GM19035 (cell line): Measurements from ENCODE around the gene KANSL3.
A peak's percentile ranks its signal among the peaks of the same experiment; 100 is the strongest.
"Not testable (repeated sequence)": the region's sequence is repeated elsewhere in the genome, so short reads cannot be mapped to it uniquely, and the experiment has no call there.

Experiments
- ATAC-seq: cut with Tn5 transposase; IDR thresholded peaks from one replicate; pipeline ENCODE4 v1.9.1; 2021; ENCODE audit not compliant: unreplicated experiment

Gene KANSL3

DNA sequence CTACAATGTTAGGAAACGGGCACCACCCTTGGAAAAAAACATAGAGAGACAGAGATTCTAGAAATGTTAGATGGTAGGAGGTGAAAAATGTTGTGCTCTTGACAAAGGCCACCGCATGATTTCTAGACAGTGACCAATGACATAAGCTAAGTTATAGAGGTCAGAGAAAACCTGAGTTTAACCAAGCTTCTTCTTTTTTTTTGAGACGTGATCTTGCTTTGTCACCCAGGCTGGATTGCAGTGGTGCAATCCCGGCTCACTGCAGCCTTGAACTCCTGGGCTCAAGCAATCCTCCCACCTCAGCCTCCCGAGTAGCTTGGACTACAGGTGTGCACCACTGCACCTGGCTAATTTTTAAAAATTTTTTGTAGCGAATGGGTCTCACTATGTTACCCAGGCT, 17.4 kb upstream of the KANSL3 start:
- ATAC-seq: no peak

DNA sequence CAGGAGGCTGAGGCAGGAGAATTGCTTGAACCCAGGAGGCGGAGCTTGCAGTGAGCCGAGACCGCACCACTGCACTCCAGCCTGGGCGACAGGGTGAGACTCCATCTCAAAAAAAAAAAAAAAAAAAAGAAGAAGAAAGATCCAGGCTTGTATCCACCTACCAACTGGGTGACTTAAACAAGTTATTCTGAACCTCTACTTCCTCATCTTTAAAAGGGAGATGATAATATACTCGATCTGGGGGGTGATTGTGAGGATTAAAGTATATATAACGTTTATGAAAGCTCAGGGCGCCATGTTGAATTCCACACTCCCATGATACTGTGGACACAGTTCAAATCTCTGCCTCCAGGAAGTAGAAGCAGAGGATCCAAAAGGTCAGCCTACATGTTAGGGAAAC, 16.7 kb upstream of the KANSL3 start:
- not testable (repeated sequence) for ATAC-seq

DNA sequence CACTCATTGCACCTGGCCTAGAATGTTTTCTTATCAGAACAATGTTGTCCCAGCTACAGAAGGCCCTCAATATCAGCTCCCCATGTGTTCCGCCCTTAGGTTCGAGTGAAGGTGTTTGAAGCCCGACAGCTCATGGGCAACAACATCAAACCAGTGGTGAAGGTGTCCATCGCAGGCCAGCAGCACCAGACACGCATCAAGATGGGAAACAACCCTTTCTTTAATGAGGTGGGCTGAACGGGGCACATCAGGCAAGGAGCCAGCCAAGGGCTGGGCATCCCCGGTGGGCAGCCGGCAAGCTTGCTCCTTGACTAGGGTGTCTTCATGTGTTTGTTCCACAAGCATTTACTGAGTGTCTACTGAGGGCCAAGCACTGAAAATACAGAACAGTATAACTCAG, 13.7 kb upstream of the KANSL3 start:
- no peak for ATAC-seq

DNA sequence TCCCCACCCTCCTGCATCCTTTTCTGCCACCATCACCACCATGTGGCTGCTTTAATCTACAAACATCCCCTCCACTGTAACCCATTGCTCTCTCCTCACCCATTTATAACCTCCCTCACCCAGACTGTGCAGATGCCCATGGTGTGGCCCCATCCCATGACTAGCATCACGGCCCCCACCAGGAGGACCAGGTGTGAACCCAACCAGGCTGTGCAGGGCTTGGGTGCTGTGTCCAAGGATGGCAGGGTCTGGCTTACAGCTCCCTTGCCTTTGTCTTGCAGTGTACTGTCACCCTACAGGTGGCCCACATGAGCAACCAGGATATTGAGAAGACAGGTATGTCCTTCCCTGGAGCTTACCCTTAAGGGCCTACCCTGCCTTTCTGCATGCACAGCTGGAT, 11.2 kb upstream of the KANSL3 start:
- no peak for ATAC-seq

DNA sequence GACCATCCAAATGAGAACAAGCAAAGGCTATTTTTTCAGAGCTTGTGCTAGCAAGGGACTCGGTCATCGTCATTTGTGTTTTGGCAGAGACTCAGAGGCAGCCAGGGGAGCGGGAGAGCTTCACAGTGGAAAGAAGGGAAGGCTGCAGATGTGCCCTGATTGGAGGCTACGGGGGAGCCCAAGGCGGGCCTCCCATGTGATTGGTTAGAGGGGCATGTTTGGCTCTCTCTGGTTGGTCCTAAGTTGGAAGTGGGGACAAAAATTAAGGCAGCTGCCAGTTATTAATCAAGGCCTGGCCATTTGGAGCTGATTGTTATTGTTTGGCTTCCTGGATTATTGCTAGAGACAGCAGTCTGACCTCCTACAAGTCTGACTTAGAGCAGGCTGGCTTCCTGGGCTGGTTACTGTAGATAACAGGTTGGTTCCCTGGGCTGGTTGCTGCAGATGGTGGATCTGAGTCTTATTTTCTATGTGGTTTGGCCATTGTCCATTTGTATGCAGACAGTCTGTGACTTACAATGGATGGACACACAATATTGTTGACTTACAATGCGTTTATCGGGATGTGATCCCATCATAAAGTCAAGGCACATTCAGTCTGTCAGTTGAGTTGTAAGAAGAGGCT, 10.3 kb upstream of the KANSL3 start:
- no peak for ATAC-seq

DNA sequence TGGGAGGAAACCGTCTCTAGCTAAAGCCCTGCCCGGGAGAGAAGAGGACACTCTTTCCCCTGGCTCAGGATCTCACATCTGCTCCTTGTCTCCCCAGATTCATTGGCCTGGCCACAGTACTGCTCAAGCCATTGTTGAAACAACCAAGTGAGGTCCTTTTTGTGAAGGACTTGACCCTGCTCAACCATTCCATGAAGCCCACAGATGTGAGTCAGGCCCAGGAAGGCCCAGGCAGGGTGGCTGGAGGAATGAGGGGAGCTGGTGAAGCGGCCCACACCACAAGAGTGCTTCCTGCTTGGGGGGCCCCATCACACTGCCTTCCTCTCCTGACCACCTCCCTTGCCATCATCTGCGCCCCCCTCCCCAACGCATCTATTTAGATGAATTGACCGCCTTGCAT, 9.6 kb upstream of the KANSL3 start:
- no peak for ATAC-seq

DNA sequence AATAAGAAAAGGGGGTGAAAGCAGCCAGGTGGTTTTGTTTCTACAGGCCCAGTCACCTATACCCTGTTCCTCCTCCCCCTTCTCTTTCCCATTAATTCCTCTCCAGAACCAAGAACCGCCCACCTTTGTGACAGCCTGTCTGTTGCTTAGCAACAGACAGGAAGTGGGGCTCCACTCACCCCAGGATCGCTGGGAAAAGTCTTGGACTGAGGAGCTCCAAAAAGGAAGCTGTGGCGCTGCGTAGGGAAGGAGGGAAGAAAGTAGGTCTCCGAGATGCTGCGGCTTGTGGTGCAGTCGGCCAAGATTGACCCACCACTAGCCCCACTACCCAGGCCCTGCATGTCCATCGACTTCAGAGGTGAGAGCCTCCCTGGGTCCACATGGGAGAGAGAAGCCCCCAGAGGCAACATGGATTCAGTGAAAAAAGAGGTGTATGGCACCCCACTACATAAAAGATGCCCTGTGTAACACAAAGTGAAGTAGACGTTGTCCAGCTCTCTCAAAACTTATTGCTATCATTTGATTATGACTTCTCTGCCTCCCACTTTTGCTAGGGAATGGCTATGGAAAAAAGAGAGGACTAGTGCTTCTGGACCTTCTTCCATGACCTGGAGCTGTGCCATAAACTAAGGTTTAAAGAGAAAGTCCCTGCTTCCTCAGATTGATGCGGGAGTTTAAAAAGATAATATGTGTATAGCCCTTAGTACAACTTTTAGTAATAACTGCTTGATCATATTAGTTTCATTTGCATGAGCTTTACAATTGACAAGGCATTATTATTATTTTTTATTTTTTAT, 4.7 kb upstream of the KANSL3 start, which contains the start of gene FER1L5:
Gene FER1L5 (plus strand): TSS at position 201 of the 797 bp plus-strand sequence. CDS start 73 bp downstream, at position 274.
- no peak for ATAC-seq

DNA sequence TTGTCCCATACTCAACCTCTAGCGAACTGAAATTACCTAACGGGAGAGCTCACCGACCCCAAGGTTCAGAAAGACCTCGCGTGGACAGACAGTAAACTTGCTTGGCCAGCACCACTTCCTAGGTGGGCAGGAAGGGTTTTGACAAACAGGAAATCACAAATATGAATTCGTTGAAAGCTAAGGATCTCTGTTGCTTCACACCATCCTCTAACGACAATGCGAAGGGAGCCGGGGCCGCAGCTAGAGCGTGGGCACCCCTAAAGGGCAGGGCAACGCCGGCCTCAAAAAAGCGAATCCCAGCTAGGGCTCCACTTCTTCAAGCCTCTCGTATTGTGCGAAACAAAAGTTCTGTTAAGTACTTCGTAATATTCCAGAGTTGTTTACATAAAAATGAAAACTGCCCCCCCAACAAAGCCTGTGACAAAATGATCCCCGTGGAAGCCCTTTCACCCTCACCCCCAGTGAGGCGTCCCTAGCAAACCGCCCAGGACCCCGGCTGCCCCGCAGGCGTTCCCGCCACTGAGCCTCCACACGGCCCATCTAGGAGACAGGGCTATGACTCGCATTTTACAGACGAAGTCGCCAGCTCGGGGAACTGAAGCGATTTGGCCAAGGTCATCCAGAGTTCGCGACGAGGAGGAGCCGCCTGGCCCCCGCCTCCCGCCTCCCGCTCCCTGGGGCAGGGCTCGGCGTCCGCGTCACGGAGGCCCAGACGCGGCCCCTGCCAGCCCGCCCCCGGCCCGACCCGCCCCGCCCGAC, 548 bp downstream of the KANSL3 start:
- peak; percentile 59 for ATAC-seq

DNA sequence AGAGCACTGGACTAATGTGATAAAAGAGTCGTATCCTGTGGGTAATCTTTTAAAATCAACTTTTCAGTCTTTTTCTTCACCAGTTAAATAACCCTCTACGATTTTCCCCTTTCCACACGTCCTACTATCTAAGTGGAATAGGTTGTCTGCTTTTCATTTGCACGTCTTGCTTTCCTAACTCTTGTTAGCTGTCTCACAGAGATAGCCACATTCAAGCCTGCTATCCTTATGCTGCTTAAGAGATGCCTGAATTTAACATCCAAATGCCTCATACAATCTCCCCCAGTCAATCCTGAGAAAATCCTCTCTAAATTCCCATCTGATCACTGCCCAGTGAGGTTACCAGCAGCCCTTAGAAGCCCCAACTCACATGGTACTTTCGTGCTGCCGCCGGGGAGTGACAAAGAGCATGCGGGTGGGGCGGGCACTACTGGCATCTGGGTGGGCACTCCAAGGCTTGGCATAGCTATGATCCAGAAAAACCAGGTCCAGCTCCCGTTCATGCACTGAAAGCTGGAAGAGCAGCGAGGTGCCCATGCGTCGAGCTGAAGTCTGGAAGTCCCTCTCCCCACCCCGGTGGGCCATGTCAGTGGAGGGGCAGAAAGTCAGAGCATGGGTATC, 1.5 kb downstream of the KANSL3 start:
- ATAC-seq: no peak

DNA sequence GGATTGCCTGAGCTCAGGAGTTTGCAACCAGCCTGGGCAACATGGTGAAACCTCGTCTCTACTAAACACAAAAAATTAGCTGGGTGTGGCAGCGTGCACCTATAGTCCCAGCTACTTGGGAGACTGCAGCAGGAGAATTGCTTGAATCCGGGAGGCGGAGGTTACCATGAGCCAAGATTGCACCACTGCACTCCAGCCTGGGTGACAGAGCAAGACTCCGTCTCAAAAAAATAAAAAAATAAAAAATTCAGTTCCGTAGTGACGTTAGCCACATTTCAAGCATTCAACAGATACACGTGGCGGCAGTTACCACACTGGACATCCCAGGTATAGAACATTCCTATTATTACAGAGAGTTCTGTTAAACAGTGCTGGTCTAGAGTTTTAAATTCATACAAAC, 4.5 kb downstream of the KANSL3 start:
- no peak for ATAC-seq

DNA sequence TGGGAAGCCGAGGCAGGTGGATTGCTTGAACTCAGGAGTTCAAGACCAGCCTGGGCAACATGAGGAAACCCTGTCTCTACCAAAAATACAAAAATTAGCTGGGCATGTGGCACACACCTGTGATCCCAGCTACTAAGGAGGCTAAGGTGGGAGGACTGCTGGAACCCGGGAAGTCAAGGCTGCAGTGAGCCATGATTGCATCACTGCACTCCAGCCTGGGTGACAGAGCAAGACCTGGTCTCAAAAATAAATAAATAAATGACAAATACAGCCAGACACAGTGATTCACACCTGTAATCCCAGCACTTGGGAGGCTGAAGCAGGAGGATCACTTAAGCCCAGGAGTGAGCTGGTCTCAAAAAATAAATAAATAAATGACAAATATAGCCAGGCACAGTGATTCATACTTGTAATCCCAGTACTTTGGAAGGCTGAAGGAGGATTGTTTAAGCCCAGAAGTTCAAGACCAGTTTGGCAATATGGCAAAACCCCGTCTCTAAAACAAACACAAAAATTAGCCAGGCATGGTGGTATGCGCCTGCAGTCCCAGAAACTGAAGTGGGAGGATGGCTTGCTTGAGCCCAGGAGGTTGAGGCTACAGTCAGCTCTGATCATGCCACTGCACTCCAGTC, 6.2 kb downstream of the KANSL3 start:
- no peak for ATAC-seq

DNA sequence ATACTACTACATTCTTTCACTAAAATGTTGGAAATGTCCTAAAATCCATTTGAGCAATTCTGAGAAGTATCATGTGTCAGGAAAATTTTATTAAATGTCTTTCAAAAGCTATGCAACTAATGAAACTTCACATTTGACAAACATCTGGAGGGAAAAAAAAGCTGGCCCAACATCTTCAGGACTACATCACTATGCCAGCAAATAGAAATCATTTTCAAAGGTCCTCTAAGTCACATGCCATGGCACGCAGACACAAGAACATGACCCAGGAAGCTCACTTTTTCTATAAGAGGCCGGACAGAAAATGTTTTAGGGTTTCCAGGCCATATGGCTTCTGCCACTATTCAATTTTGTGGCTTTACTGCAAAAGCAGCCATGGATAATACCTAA, 11.6 kb downstream of the KANSL3 start:
- no peak for ATAC-seq

DNA sequence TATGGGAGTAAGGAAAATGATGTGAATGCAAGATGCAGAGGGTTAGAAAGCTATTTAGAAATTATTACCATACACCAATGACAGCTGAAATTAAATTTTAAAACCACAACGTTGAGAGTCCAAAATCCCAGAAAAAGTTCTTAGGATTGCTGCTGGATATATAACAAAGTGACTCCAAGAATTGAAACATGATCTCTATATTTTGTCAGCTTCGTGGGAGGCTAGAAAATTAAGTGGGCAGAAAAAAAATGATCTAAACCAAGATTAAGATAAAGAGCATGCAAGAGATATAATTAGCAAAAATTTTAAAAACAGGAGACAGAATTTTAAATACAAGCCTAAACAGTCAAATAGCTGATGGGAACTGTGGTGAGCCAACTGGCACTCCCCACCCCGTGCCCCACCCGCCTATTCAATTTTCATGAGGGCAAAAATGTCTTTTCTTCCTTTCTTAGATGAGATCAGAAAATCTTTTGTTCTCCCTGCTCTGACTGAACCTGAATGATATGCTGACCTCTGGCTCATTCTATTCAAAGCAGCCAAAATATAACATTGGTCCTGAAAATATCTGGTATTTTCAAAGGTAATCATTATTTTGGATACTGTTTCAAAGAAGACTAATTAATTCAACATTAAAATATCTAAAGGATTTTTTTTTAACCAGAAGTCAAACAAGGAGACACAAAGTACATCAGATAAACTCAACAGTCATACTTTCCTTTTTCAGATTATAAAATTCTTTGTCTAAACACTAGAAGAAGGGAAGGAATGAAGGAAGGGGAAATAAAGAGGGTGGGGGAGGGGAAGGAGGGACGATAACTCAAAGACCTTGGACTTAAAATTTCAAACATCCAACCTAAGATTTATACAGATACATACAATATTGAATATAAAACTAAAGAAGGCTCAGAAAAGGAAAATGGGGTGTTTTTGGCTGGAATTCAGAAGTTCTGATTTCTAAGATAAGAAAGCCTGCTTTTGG, 12.2 kb downstream of the KANSL3 start:
- ATAC-seq: no peak

DNA sequence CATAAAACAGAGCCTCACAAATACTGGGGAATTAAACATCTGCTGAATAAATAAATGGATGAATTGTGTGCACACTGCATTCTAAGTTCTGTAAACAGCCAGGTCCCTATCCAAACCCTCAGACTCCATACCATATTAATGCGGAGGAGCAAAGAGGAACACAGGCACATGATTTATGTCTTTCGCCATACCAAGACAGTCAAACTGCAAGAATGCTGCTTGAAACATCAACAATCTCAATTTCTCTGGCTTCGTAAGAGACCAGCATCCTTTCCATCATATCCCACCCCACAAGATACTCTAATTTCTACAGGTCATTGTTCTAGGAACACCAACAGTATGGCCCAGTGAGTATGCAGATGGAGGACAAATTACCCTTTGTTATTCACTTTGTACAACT, 15.0 kb downstream of the KANSL3 start:
- ATAC-seq: no peak

DNA sequence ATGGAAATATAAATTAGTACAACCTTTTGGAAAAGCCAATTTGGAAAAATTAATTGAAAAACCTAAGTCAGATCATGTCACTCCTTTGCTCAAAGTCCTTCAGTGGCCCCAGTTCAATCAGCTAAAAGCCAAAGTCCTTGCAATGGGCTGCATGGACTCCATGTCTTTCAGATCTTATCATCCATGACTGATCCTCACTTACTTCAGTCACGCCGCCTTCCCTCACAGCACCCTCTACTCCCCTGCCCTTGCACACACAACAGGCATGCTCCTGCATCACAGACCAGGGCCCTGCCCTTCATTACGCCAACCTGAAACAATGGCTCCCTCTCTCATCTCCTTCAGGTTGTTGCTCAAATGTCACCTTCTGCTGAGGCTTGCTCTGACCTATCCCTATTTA, 15.6 kb downstream of the KANSL3 start:
- no peak for ATAC-seq

DNA sequence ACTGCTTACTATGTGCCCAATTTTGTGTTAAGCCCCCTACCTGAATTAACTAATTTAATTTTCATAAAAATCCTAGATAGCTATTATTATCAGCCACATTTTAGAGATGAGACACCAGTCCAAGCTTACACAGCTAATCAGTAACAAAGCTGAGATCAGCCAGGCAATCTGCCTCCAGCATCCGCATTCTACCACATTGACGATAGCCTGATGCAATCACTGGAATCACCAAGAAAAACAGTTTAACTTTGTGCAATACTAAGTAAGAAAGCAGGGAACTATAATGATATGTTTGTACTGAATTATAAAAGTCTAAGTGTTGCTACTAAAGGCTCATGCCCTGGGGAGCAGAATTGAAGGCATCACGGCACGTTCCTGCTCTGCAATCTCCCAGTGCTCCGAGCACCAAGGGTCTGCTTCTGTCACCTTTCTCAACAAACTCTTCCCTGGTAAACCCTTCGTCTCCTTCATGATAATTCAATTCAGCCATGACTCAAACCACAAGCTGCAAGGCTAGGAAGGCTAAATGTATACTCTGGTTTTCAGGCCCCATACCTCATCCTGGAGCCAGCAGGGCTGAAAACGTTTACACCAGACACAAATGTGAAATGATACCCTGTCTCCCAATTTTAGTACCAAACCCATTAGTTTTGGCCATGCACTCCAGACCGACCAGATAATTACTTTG, 19.4 kb downstream of the KANSL3 start:
- ATAC-seq: no peak

DNA sequence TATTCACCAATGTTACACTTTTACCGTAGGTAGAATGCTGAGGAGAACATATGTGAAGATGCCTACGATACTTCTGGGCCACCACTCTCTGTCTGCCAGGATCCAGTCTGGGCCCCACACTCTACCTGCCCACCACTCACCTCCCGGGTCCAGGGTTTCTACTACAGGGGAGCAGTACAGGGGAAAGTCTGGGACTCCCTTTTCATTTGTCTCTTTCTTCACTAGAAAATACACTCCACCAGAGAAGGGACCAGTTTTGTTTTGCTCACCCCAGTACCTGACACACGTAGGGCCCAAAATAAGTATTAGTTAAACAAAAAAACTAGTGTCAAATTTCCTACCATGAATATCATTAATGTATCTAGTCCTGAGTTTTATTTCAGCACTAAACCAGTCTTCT, 21.1 kb downstream of the KANSL3 start:
- ATAC-seq: no peak

DNA sequence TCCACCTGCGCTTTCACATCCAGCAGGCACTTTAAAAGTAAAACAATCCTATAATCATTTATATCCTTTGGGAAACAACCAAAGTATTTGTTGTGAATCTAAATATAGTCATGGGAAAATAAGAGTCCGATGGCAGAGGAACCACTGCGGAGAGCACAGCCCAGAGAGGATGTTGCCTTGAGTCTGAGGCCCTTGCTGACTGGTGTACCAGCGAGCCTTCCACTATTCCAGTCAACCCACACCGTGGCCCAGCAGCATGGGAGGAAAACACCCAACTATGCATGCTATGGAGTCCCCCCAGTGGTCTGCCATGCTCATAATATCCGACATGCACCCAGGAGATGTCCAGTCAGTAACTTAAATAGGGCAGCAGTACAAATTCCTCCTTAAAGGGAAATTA, 21.6 kb downstream of the KANSL3 start:
- ATAC-seq: no peak

DNA sequence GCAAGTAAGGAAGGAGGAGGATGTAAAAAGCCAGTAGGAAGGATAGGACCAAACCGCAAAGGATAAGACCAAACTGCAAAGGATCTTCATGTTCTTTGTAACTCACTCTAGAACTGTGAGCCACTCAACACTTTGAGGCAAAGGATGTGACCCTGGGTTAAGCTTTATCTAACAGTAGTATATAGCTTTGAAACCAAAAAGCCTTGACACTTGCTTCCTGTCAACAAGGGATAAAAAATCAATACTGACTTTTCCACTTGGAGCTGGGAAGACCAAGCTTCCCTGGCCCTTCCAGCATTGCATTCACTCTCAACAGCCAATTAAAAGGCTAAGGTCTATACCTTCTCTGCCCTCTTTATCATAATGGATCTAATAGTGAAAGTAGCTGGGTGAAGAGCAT, 22.0 kb downstream of the KANSL3 start:
- ATAC-seq: no peak
